Gastroesophageal sphincter (tissue), 3 donors: ENCODE measurements around the gene SPRTN.

Source experiments
- CTCF ChIP-seq, 4 experiments: fragments of 200-600 bp in 2 of 4; fragments of 450-650 bp in 2 of 4; sonication (generic) in 1 of 4; IDR thresholded peaks; one replicate each; pipeline ENCODE4 v1.5.1; 2017 to 2019; ENCODE audit warnings: antibody characterized with exemption in 4 of 4, mild to moderate bottlenecking in 2 of 4, moderate library complexity in 2 of 4
- POLR2AphosphoS5 ChIP-seq: sonication (generic); formaldehyde crosslinking; IDR thresholded peaks from one replicate; pipeline ENCODE4 v1.6.1; 2017; ENCODE audit warnings: antibody characterized with exemption

GRCh38 chr1:231364192-231364591, 26.1 kb downstream of the SPRTN start:
- TF ChIP-seq POLR2AphosphoS5 = no peak
- TF ChIP-seq CTCF (IDR thresholded peaks at IDR 0.05) = no peak
